H1 (cell line): Measurements from ENCODE around the gene CROT.

Source experiments
- ASH2L ChIP-seq: fragments of 200-600, 300-600 bp; sonication (generic); IDR thresholded peaks from one replicate; pipeline ENCODE4 v1.7.1; 2017; ENCODE audit warnings: low read length
- CREB1 ChIP-seq: IDR thresholded peaks from 2 replicates; pipeline ENCODE4 v1.6.1; 2012; ENCODE audit warnings: inconsistent platforms
- EP300 ChIP-seq, 2 experiments: IDR thresholded peaks; 1 replicate in 1 of 2; 2 replicates in 1 of 2; pipeline ENCODE4 v1.6.1; 2011 to 2012; ENCODE audit warnings: low read depth in 2 of 2, low read length in 2 of 2, mild to moderate bottlenecking in 2 of 2, borderline replicate concordance in 1 of 2, inconsistent platforms in 1 of 2, moderate library complexity in 1 of 2
- RAD21 ChIP-seq, 2 experiments: IDR thresholded peaks in 1 of 2; conservative IDR thresholded peaks in 1 of 2; 2 replicates each; pipeline ENCODE4 v1.6.1; 2011; ENCODE audit warnings: low read depth in 2 of 2, low read length in 2 of 2, improper control_type of control experiment in 1 of 2, inconsistent platforms in 1 of 2, mild to moderate bottlenecking in 1 of 2, moderate library complexity in 1 of 2
- SIN3A ChIP-seq, 2 experiments: IDR thresholded peaks in 1 of 2; conservative IDR thresholded peaks in 1 of 2; 2 replicates each; pipeline ENCODE4 v1.6.1; 2011 to 2012; ENCODE audit warnings: low read length in 2 of 2, improper control_type of control experiment in 1 of 2, low read depth in 1 of 2, mild to moderate bottlenecking in 1 of 2
- SP1 ChIP-seq: IDR thresholded peaks from 2 replicates; pipeline ENCODE4 v1.6.1; 2011; ENCODE audit warnings: low read depth, low read length
- YY1 ChIP-seq: IDR thresholded peaks from 2 replicates; pipeline ENCODE4 v1.6.1; 2011; ENCODE audit warnings: low read depth, mild to moderate bottlenecking, low read length
- TF ChIP-seq, protein P1 (sequence below), 3 experiments: IDR thresholded peaks; 1 replicate in 2 of 3; 2 replicates in 1 of 3; pipeline versions ENCODE4 v1.5.1 to v1.6.1; 2011; ENCODE audit warnings: low read length in 3 of 3, mild to moderate bottlenecking in 3 of 3, inconsistent platforms in 2 of 3, low read depth in 1 of 3, moderate library complexity in 1 of 3; ENCODE audit not compliant: insufficient read depth in 1 of 3; ENCODE audit errors: control extremely low read depth in 1 of 3

DNA sequence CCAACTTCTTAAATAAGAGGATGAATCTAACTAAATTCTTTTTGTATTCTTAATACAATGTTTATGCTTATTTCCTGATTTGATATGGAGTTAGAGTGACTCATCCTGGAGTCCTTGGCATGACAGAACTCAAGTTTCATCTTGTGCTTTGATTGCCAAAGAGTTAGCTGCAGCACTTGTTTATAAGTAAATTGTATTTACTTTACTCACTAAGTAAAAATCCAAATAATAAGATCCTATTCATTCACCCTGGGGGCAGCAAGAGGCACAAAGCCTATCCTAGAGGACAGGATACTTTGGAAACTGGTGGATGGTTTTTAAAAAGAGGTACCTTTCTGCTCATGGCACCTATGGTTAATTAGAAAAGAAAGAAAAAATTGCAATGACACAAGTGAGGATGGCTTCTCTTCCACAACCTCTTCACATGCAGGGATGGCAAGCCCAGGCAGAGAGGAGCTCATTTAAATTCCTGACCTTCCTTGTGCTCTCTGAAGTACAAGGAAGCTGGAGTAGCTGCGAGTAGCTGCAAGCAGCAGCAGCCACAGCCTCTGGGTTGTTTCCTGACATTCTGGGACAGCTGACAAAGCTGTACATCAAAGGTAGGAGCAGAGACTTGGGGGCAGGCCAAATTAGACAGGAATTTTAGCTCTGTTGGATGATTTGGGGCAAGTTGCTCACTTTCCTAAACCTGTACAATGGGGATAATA is 28.5 kb upstream of the CROT start:
- TF ChIP-seq, protein P1, sequence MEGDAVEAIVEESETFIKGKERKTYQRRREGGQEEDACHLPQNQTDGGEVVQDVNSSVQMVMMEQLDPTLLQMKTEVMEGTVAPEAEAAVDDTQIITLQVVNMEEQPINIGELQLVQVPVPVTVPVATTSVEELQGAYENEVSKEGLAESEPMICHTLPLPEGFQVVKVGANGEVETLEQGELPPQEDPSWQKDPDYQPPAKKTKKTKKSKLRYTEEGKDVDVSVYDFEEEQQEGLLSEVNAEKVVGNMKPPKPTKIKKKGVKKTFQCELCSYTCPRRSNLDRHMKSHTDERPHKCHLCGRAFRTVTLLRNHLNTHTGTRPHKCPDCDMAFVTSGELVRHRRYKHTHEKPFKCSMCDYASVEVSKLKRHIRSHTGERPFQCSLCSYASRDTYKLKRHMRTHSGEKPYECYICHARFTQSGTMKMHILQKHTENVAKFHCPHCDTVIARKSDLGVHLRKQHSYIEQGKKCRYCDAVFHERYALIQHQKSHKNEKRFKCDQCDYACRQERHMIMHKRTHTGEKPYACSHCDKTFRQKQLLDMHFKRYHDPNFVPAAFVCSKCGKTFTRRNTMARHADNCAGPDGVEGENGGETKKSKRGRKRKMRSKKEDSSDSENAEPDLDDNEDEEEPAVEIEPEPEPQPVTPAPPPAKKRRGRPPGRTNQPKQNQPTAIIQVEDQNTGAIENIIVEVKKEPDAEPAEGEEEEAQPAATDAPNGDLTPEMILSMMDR (IDR thresholded peaks at IDR 0.05; ENCODE audit: control extremely low read depth in 1 of 3, insufficient read depth in 1 of 3, low read depth in 1 of 3, low read length in 3 of 3) = no peak
- TF ChIP-seq CREB1 (no peak), EP300 (IDR thresholded peaks at IDR 0.05; ENCODE audit: borderline replicate concordance in 1 of 2, low read depth in 2 of 2, low read length in 2 of 2) (no peak), SP1 (no peak), YY1 (no peak), SIN3A (conservative IDR thresholded peaks at IDR 0.05 in 1 of 2, IDR thresholded peaks at IDR 0.05 in 1 of 2; ENCODE audit: low read depth in 1 of 2, low read length in 2 of 2) (no peak), RAD21 (IDR thresholded peaks at IDR 0.05 in 1 of 2, conservative IDR thresholded peaks at IDR 0.05 in 1 of 2; ENCODE audit: low read depth in 2 of 2, low read length in 2 of 2) (no peak), ASH2L (no peak)
